AG09319 (cell line): ENCODE data around the gene PTBP3.

Experiments
- DNase-seq: peaks from one replicate; pipeline ENCODE4 v3.0.0-alpha.2; 2010; ENCODE audit warnings: low read depth; ENCODE audit errors: extremely low read depth
- TF ChIP-seq, protein P1 (sequence below): IDR thresholded peaks from 2 replicates; pipeline ENCODE4 v1.5.1; 2011; ENCODE audit warnings: low read depth, mild to moderate bottlenecking, inconsistent platforms, low read length, moderate library complexity

PTBP3 gene

DNA sequence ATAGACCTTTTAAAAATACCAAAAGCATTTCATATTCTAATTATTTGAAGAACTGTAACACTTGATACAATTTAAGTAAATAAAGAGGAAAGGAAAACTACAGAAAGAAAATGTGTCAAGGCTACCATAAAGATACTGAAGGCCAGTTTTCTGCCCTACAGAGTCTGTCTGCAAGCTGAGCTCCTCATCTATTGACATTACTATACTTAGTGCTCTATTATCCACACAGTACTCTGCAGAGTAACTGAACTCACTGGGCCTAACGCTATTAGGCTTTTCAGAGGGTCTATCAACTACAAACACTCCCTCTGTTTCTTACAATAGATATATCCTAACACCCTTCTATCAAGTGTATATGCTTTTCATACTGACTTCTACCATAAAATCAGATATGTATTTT is 101.2 kb downstream of the PTBP3 start:
- DNase-seq, result no peak
- TF ChIP-seq, protein P1, sequence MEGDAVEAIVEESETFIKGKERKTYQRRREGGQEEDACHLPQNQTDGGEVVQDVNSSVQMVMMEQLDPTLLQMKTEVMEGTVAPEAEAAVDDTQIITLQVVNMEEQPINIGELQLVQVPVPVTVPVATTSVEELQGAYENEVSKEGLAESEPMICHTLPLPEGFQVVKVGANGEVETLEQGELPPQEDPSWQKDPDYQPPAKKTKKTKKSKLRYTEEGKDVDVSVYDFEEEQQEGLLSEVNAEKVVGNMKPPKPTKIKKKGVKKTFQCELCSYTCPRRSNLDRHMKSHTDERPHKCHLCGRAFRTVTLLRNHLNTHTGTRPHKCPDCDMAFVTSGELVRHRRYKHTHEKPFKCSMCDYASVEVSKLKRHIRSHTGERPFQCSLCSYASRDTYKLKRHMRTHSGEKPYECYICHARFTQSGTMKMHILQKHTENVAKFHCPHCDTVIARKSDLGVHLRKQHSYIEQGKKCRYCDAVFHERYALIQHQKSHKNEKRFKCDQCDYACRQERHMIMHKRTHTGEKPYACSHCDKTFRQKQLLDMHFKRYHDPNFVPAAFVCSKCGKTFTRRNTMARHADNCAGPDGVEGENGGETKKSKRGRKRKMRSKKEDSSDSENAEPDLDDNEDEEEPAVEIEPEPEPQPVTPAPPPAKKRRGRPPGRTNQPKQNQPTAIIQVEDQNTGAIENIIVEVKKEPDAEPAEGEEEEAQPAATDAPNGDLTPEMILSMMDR, result no peak

DNA sequence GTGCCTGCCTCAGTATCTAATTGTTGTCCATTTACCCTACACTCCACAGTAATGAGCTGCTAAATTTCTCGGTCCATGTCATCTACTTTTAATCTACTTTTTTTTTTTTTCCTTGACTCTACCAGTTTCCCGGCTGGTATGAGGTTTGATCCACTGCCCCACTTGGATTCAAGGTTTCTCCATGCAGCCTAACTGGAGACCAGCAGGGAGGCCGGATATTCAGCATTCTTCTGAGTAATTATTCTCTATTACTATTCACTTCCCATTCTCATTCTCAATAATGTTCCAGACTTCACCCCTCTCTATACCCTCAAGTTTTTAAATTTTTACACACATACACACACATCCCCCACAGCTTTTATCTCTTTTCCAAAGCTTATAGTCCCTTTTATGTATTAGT is 107.3 kb downstream of the PTBP3 start:
- DNase-seq, result no peak
- TF ChIP-seq, protein P1, result no peak

DNA sequence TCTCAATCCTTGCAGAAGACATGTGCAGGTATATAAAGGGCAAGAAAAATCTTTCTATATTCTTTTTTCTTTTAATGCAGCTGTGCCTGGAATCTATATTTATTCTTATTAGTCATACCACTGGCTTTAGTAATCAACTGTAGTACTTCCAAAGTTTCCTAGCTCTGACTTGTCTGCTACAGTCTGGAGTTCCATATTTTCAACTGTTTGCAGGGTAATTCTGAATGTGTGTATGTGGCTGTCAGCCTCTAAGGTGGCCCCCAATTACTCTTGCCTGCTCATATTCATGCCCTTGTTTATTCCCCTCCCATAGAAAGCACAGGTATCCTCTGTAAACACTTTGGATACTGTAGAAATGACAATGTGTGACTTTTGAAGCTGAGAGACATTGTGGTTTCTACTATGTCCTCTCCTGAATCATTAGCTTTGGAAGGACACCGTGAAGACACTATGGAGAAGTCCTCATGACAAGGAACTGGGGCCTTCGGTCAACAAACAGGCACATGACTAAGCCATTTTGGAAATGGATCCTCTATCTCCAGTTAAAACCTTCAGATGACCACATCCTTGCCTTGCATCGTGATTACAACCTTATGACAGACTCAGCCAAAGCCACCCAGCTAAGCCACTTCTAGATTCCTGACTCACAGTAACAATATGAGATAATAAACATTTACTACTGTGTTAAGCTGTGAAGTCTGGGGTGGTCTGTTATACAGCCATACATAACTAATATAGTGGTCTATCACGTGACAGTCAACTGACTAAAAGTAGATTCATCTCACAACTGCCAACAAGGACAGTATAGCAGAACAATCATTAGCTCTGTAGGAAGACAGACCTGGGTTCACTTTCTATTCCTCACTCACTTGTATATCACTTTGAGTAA is 108.8 kb downstream of the PTBP3 start:
- DNase-seq, result no peak
- TF ChIP-seq, protein P1, result no peak

DNA sequence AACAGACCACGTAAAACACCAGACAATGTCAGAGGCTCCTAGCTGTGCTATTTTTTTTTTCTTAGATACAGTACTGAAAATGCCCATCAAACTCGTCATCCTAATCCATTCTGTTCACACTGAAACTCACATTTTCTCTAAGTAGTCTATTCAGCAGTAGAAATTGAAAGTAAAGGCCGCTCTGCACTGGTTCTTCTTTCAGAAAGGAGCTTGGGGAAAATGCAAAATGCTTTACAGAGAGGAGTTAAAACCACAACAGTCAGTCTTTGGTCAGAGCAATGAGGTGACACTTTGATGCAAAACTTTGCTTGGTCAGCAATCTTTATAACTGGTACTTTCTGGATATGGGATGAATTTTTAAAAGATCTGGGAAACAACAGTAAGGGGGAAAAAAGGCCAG is 114.5 kb downstream of the PTBP3 start:
- TF ChIP-seq, protein P1, result no peak
- DNase-seq, result no peak

DNA sequence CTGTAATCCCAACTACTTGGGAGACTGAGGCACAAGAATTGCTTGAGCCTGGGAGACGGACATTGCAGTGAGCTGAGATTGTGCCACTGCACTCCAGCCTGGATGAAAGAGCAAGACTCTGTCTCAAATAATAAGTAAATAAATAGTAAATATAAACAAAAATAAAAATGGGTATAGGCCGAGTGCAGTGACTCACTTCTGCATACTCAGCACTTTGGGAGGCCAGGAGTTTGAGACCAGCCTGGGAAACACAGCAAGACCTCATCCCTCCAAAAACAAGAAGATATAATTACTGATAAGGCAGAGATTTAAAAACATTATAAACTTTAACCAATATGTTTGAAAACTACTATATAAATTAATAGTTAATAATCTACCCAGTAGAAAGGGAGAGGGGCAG is 120.5 kb downstream of the PTBP3 start:
- no peak for DNase-seq
- TF ChIP-seq, protein P1, result no peak

DNA sequence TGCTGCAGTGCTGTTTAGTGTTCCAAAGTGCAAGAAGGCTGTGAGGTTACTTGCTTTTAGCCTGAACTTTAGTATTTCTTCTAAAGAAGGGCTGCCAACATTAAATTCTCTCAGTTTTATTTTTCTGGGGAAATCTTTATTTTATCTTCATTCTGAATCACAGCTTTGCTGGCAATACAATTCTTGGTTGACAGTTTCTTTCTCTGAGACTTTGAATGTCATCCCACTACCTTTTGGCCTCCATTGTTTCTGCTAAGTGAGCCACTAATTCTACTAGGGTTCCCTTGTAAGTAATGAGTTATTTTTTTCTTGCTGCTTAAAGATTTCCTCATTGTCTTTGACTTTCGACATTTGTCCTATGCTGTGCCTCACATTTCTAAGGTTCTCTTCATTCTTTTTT is 126.0 kb downstream of the PTBP3 start:
- TF ChIP-seq, protein P1, result no peak
- DNase-seq, result no peak

DNA sequence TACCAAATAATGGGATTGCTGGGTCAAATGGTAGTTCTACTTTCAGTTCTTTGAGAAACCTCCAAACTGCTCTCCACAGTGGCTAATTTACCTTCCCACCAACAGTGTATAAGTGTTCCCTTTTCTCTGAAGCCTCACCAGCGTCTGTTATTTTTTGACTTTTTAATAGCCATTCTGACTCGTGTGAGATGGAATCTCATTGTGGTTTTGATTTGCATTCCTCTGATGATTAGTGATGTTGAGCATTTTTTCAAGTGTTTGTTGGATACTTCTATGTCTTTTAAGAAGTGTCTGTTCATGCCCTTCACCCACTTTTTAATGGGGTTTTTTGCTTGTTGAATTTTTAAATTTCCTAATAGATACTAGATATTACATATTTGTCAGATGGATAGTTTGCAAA is 129.9 kb downstream of the PTBP3 start:
- TF ChIP-seq, protein P1, result no peak
- DNase-seq, result no peak
